ENCODE measurements around the gene NPVF. TPM values are rescaled to one million over a fixed set of nuclear protein-coding genes. Genes with fewer than 3 reads are reported as not detected.

The NPVF gene
- total RNA-seq, 3 donors from 2014 or later (not counting 1 experiment from before 2014, with no cell fraction given) = not detected

GRCh38 chr7:25180946-25181345, 47.3 kb downstream of the NPVF start:
- H3K4me1 ChIP-seq (ENCODE audit: control insufficient read depth, insufficient read depth, low read length) = peaks cover 18% of the 10 kb centered on the region
- TF ChIP-seq CTCF (IDR thresholded peaks at IDR 0.05) = no peak
- DNase-seq (no peak), ATAC-seq (no peak)
- no peaks in the 10 kb centered on the region for H3K9me3 ChIP-seq (ENCODE audit: control insufficient read depth, insufficient read depth, low read length)
- peak overlapping the region; percentile 71 for H3K4me3 ChIP-seq (ENCODE audit: low read length)
- Mint-ChIP-seq H3K36me3 (no peaks in the 10 kb centered on the region), H3K27ac (peak overlapping the region; percentile 73 to 93), H3K27me3 (ENCODE audit: low read depth in 2 of 2) (peaks cover 13 to 14% of the 10 kb centered on the region in 2 donors), H3K4me1 (peaks cover 15 to 22% of the 10 kb centered on the region in 2 donors), H3K9me3 (no peaks in the 10 kb centered on the region), H3K4me3 (peak overlapping the region; percentile 88)
- H3K27ac ChIP-seq (ENCODE audit: low read length) = peak overlapping the region; percentile 53
- no peaks in the 10 kb centered on the region for H3K36me3 ChIP-seq (ENCODE audit: control insufficient read depth, insufficient read depth, low read length)
- intact Hi-C loops (cut with micrococcal nuclease) = no loop called here
- 90% methylated on average over 7 of the region's 7 CpGs for WGBS (ENCODE audit: insufficient coverage)
- no peaks in the 10 kb centered on the region for H3K27me3 ChIP-seq (ENCODE audit: control insufficient read depth, insufficient read depth, low read length)

GRCh38 chr7:25180592-25180923, 47.7 kb downstream of the NPVF start:
- DNase-seq (no peak), ATAC-seq (peak; percentile 16 to 38 (median 16))
- no peaks in the 10 kb centered on the region for H3K36me3 ChIP-seq (ENCODE audit: control insufficient read depth, insufficient read depth, low read length)
- H3K4me3 Mint-ChIP-seq = peak overlapping the region; percentile 88
- peak overlapping the region; percentile 73 to 93 for H3K27ac Mint-ChIP-seq
- no peaks in the 10 kb centered on the region for H3K27me3 ChIP-seq (ENCODE audit: control insufficient read depth, insufficient read depth, low read length)
- WGBS (ENCODE audit: insufficient coverage) = 13% methylated on average over 6 of the region's 6 CpGs
- no peaks in the 10 kb centered on the region for H3K9me3 ChIP-seq (ENCODE audit: control insufficient read depth, insufficient read depth, low read length)
- H3K36me3 Mint-ChIP-seq = no peaks in the 10 kb centered on the region
- peaks cover 15 to 22% of the 10 kb centered on the region in 2 donors for H3K4me1 Mint-ChIP-seq
- H3K9me3 Mint-ChIP-seq = no peaks in the 10 kb centered on the region
- peak overlapping the region; percentile 71 for H3K4me3 ChIP-seq (ENCODE audit: low read length)
- peak; percentile 13 for TF ChIP-seq CTCF (IDR thresholded peaks at IDR 0.05)
- peak overlapping the region; percentile 53 for H3K27ac ChIP-seq (ENCODE audit: low read length)
- intact Hi-C loops (cut with micrococcal nuclease) = no loop called here
- peaks cover 18% of the 10 kb centered on the region for H3K4me1 ChIP-seq (ENCODE audit: control insufficient read depth, insufficient read depth, low read length)
- peaks cover 13 to 14% of the 10 kb centered on the region in 2 donors for H3K27me3 Mint-ChIP-seq (ENCODE audit: low read depth in 2 of 2)

- peaks cover 18% of the 10 kb centered on the region for H3K4me1 ChIP-seq (ENCODE audit: control insufficient read depth, insufficient read depth, low read length)
- peak overlapping the region; percentile 71 for H3K4me3 ChIP-seq (ENCODE audit: low read length)
- intact Hi-C loops (cut with micrococcal nuclease) = no loop called here
- no peaks in the 10 kb centered on the region for H3K36me3 Mint-ChIP-seq
- WGBS (ENCODE audit: insufficient coverage) = under 1% methylated on average over 74 of the region's 74 CpGs
- peak; percentile 94 to 96 for DNase-seq
- peak overlapping the region; percentile 88 for H3K27ac ChIP-seq (ENCODE audit: low read length)
- no peaks in the 10 kb centered on the region for H3K9me3 ChIP-seq (ENCODE audit: control insufficient read depth, insufficient read depth, low read length)
- TF ChIP-seq CTCF (IDR thresholded peaks at IDR 0.05) = peak; percentile 86
- H3K4me1 Mint-ChIP-seq = peaks cover 15 to 22% of the 10 kb centered on the region in 2 donors
- peak overlapping the region; percentile 73 to 93 for H3K27ac Mint-ChIP-seq
- H3K27me3 Mint-ChIP-seq (ENCODE audit: low read depth in 2 of 2) = peaks cover 9 to 11% of the 10 kb centered on the region in 2 donors
- H3K27me3 ChIP-seq (ENCODE audit: control insufficient read depth, insufficient read depth, low read length) = no peaks in the 10 kb centered on the region
- H3K36me3 ChIP-seq (ENCODE audit: control insufficient read depth, insufficient read depth, low read length) = no peaks in the 10 kb centered on the region
- peak; percentile 97 to 99 (median 97) for ATAC-seq
- no peaks in the 10 kb centered on the region for H3K9me3 Mint-ChIP-seq
- H3K4me3 Mint-ChIP-seq = peak overlapping the region; percentile 88
Observed at GRCh38 chr7:25179771-25180591, 48.3 kb downstream of the NPVF start.
